HepG2 (cell line): ENCODE measurements around the gene BTBD19. TPM values are rescaled to one million over a fixed set of nuclear protein-coding genes. Genes with fewer than 3 reads are reported as not detected.
A peak's percentile ranks its signal among the peaks of the same experiment; 100 is the strongest.

Experiments used
- ADNP ChIP-seq: sonication (generic); formaldehyde crosslinking; IDR thresholded peaks from 2 replicates; pipeline ENCODE4 v1.4.0; 2020; ENCODE audit warnings: missing genetic modification reagents
- CBFB ChIP-seq: sonication (generic); formaldehyde crosslinking; IDR thresholded peaks from 2 replicates; pipeline ENCODE4 v1.4.0; 2020; ENCODE audit warnings: missing genetic modification reagents
- HDAC6 ChIP-seq: fragments of 200-600 bp; sonication (generic); IDR thresholded peaks from 2 replicates; pipeline ENCODE4 v1.7.0; 2017; ENCODE audit warnings: mild to moderate bottlenecking, antibody characterized with exemption, low read length, low read depth
- IKZF4 ChIP-seq: sonication (generic); formaldehyde crosslinking; IDR thresholded peaks from 2 replicates; pipeline ENCODE4 v1.5.1; 2020; ENCODE audit warnings: borderline replicate concordance, mild to moderate bottlenecking, low read depth, missing genetic modification reagents; ENCODE audit errors: not compliant biosample characterization
- JDP2 ChIP-seq: sonication (generic); formaldehyde crosslinking; IDR thresholded peaks from 2 replicates; pipeline ENCODE4 v1.8.1; 2022; ENCODE audit warnings: missing genetic modification reagents, borderline replicate concordance
- KDM4B ChIP-seq: sonication (generic); formaldehyde crosslinking; IDR thresholded peaks from 2 replicates; pipeline ENCODE4 v1.4.0; 2020; ENCODE audit warnings: missing genetic modification reagents
- MLX ChIP-seq: IDR thresholded peaks from 2 replicates; pipeline ENCODE4 v1.6.1; 2016
- PAF1 ChIP-seq: IDR thresholded peaks from 2 replicates; pipeline ENCODE4 v1.6.1; 2016; ENCODE audit warnings: missing genetic modification reagents, missing compliant biosample characterization
- POLR2A ChIP-seq, 2 experiments: IDR thresholded peaks; 2 replicates each; pipeline ENCODE4 v1.6.1; 2011; ENCODE audit warnings: low read depth in 2 of 2, low read length in 2 of 2, mild to moderate bottlenecking in 1 of 2, moderate library complexity in 1 of 2; ENCODE audit not compliant: insufficient read depth in 1 of 2
- THAP9 ChIP-seq: sonication (generic); formaldehyde crosslinking; IDR thresholded peaks from 2 replicates; pipeline ENCODE4; 2020; ENCODE audit warnings: missing genetic modification reagents, mild to moderate bottlenecking, borderline replicate concordance
- ZBTB34 ChIP-seq: sonication (generic); formaldehyde crosslinking; IDR thresholded peaks from 2 replicates; pipeline ENCODE4 v1.8.0; 2022; ENCODE audit warnings: mild to moderate bottlenecking, missing genetic modification reagents
- ZFP82 ChIP-seq: sonication (generic); formaldehyde crosslinking; IDR thresholded peaks from 2 replicates; pipeline ENCODE4 v1.5.1; 2020; ENCODE audit warnings: mild to moderate bottlenecking, missing genetic modification reagents, borderline replicate concordance
- ZMAT3 ChIP-seq: sonication (generic); formaldehyde crosslinking; conservative IDR thresholded peaks from 2 replicates; pipeline ENCODE4 v1.7.0; 2021; ENCODE audit warnings: missing genetic modification reagents
- ZNF264 ChIP-seq: sonication (generic); formaldehyde crosslinking; IDR thresholded peaks from 2 replicates; pipeline ENCODE4 v1.4.0; 2020; ENCODE audit warnings: missing genetic modification reagents
- ZNF430 ChIP-seq: sonication (generic); formaldehyde crosslinking; IDR thresholded peaks from 2 replicates; pipeline ENCODE4 v1.9.0; 2021; ENCODE audit warnings: mild to moderate bottlenecking, missing genetic modification reagents
- ZNF558 ChIP-seq: sonication (generic); formaldehyde crosslinking; IDR thresholded peaks from 2 replicates; pipeline ENCODE4 v1.9.0; 2022; ENCODE audit warnings: mild to moderate bottlenecking, missing genetic modification reagents, borderline replicate concordance
- ZNF567 ChIP-seq: sonication (generic); formaldehyde crosslinking; IDR thresholded peaks from 2 replicates; pipeline ENCODE4 v1.8.1; 2023; ENCODE audit warnings: mild to moderate bottlenecking, missing genetic modification reagents, borderline replicate concordance
- ZNF7 ChIP-seq: IDR thresholded peaks from 2 replicates; pipeline ENCODE4 v1.6.1; 2016; ENCODE audit warnings: missing biosample characterization, missing genetic modification reagents
- ZNF749 ChIP-seq: sonication (generic); formaldehyde crosslinking; IDR thresholded peaks from 2 replicates; pipeline ENCODE4 v1.8.0; 2022; ENCODE audit warnings: mild to moderate bottlenecking, missing genetic modification reagents, moderate library complexity, borderline replicate concordance
- ZNF780A ChIP-seq: sonication (generic); formaldehyde crosslinking; IDR thresholded peaks from 2 replicates; pipeline ENCODE4 v1.8.0; 2022; ENCODE audit warnings: mild to moderate bottlenecking, missing genetic modification reagents, moderate library complexity
- ZNF878 ChIP-seq: sonication (generic); formaldehyde crosslinking; IDR thresholded peaks from 2 replicates; pipeline ENCODE4 v1.8.1; 2023; ENCODE audit warnings: mild to moderate bottlenecking, missing genetic modification reagents, moderate library complexity
- ZSCAN30 ChIP-seq: sonication (generic); formaldehyde crosslinking; IDR thresholded peaks from 2 replicates; pipeline ENCODE4 v1.5.0; 2020; ENCODE audit warnings: mild to moderate bottlenecking, missing genetic modification reagents
- polyA plus RNA-seq, 8 experiments: library from polyadenylated mRNA; depleted of rRNA in 3 of 8; stranded (reverse) in 7 of 8; unstranded in 1 of 8; fragments of >200 nt; fragmentation: Illumina TruSeq in 4 of 8; extraction: Trizol in 4 of 8; gene quantifications; 2 replicates each; pipeline versions ENCODE4 v1.2.1 to v1.2.3, GENCODE V29; 2011 to 2016; ENCODE audit warnings: low read depth in 4 of 8, missing spikeins in 1 of 8, mixed read lengths in 1 of 8; ENCODE audit not compliant: insufficient read depth in 1 of 8
- total RNA-seq, 5 experiments: library from RNA; depleted of rRNA; stranded (reverse); fragments of >200 nt; fragmentation: Illumina TruSeq; extraction: Trizol; gene quantifications; 2 replicates each; pipeline ENCODE4 v1.2.3, GENCODE V29; 2016; ENCODE audit warnings: low read depth in 1 of 5

BTBD19 gene
- total and polyA plus RNA-seq, 2 of the 13 experiments (the other 11 are each of a cell fraction or from before 2014, with no cell fraction given): 2.7 to 6.7 TPM

- TF ChIP-seq MLX: no peak
- no peak for TF ChIP-seq ZNF558 (CRISPR knock-in tag)
- TF ChIP-seq PAF1: no peak
- TF ChIP-seq ZNF780A: no peak
- no peak for TF ChIP-seq ZNF567 (CRISPR knock-in tag)
- no peak for TF ChIP-seq ZNF430
- no peak for TF ChIP-seq ZFP82 (CRISPR knock-in tag)
- TF ChIP-seq ZBTB34 (CRISPR knock-in tag): no peak
- 0 out of 2 replicates have a peak, but pooled peaks have one; percentile 17 for TF ChIP-seq CBFB (CRISPR knock-in tag)
- TF ChIP-seq ZSCAN30 (CRISPR knock-in tag): no peak
- no peak for TF ChIP-seq IKZF4 (CRISPR knock-in tag)
- no peak for TF ChIP-seq THAP9 (CRISPR knock-in tag)
- TF ChIP-seq KDM4B (CRISPR knock-in tag): no peak
- no peak for TF ChIP-seq ZNF7 (CRISPR knock-in tag)
- TF ChIP-seq ZMAT3: 0 out of 2 replicates have a peak, but pooled peaks have one; percentile 38
- no peak for TF ChIP-seq ZNF749 (CRISPR knock-in tag)
- TF ChIP-seq JDP2 (CRISPR knock-in tag): no peak
- TF ChIP-seq POLR2A (IDR thresholded peaks at IDR 0.05; ENCODE audit: insufficient read depth in 1 of 2, low read depth in 2 of 2, low read length in 2 of 2): peak in 1 of 2 experiments; percentile 57; a peak in 2 of 4 replicates
- TF ChIP-seq ADNP (CRISPR knock-in tag): 0 out of 2 replicates have a peak, but pooled peaks have one; percentile 7
- TF ChIP-seq HDAC6: no peak
- TF ChIP-seq ZNF264 (CRISPR knock-in tag): peak; percentile 17; the same call in 1 of the 2 replicates
- TF ChIP-seq ZNF878 (CRISPR knock-in tag): no peak
These were observed 905 bp downstream of the BTBD19 start (continued) for GRCh38 chr1:44808938-44809917.
